Fibroblast of lung (primary cell): ENCODE measurements around the gene GALNT18. TPM values are rescaled to one million over a fixed set of nuclear protein-coding genes. Genes with fewer than 3 reads are reported as not detected.

Source experiments
- DNase-seq, 2 donors: peaks; one replicate each; pipeline versions ENCODE4 v3.0.0 to v3.0.0-alpha.2; 2010; ENCODE audit warnings: low read depth in 2 of 2
- H2AFZ ChIP-seq: 2 replicates; pipeline ENCODE4 v1.5.1; 2012; ENCODE audit warnings: low read length, control low read depth, inconsistent platforms
- H3K27ac ChIP-seq: 2 replicates; pipeline ENCODE4 v1.5.1; 2011; ENCODE audit warnings: low read length, control low read depth; ENCODE audit not compliant: insufficient read depth
- H3K27me3 ChIP-seq: 2 replicates; pipeline ENCODE4 v1.5.1; 2011; ENCODE audit warnings: mild to moderate bottlenecking, low read length; ENCODE audit not compliant: control insufficient read depth, insufficient read depth
- H3K36me3 ChIP-seq: 2 replicates; pipeline ENCODE4 v1.5.1; 2011; ENCODE audit warnings: low read length; ENCODE audit not compliant: control insufficient read depth, insufficient read depth
- H3K4me1 ChIP-seq: 2 replicates; pipeline ENCODE4 v1.5.1; 2011; ENCODE audit warnings: low read length; ENCODE audit not compliant: control insufficient read depth, insufficient read depth; ENCODE audit errors: extremely low read depth
- H3K4me2 ChIP-seq: 2 replicates; pipeline ENCODE4 v1.5.1; 2011; ENCODE audit warnings: low read length, control low read depth; ENCODE audit not compliant: insufficient read depth; ENCODE audit errors: extremely low read depth
- H3K4me3 ChIP-seq, 4 experiments: fragments of 200-600 bp in 1 of 4; sonication (generic) in 1 of 4; replicated peaks in 1 of 4; 2 replicates each; pipeline ENCODE4 v1.5.1; 2011 to 2016; ENCODE audit warnings: low read length in 4 of 4, low read depth in 3 of 4, mild to moderate bottlenecking in 3 of 4, control low read depth in 2 of 4, inconsistent platforms in 1 of 4, mixed read lengths in 1 of 4; ENCODE audit not compliant: insufficient read depth in 1 of 4; ENCODE audit errors: control extremely low read depth in 1 of 4
- H3K79me2 ChIP-seq: 2 replicates; pipeline ENCODE4 v1.5.1; 2012; ENCODE audit warnings: mild to moderate bottlenecking, low read length, inconsistent platforms; ENCODE audit not compliant: control insufficient read depth, insufficient read depth
- H3K9ac ChIP-seq: 2 replicates; pipeline ENCODE4 v1.5.1; 2011; ENCODE audit warnings: mild to moderate bottlenecking, low read length, control low read depth; ENCODE audit not compliant: insufficient read depth
- H3K9me3 ChIP-seq: 2 replicates; pipeline ENCODE4 v1.5.1; 2012; ENCODE audit warnings: low read depth, low read length; ENCODE audit not compliant: control insufficient read depth, insufficient read depth
- H4K20me1 ChIP-seq: 2 replicates; pipeline ENCODE4 v1.5.1; 2011; ENCODE audit warnings: low read length; ENCODE audit not compliant: control insufficient read depth, insufficient read depth; ENCODE audit errors: extremely low read depth
- CTCF ChIP-seq, 2 donors: IDR thresholded peaks in 1 of 2; conservative IDR thresholded peaks in 1 of 2; 1 replicate in 1 of 2; 2 replicates in 1 of 2; pipeline ENCODE4 v1.5.1; 2011 to 2012; ENCODE audit warnings: low read length in 2 of 2, control low read depth in 1 of 2, inconsistent platforms in 1 of 2, low read depth in 1 of 2, mild to moderate bottlenecking in 1 of 2
- EZH2 ChIP-seq: IDR thresholded peaks from 2 replicates; pipeline ENCODE4 v1.5.1; 2012; ENCODE audit warnings: low read length, control low read depth, mild to moderate bottlenecking; ENCODE audit errors: missing control alignments
- polyA plus RNA-seq, 2 donors: library from polyadenylated mRNA; depleted of rRNA in 1 of 2; stranded (reverse) in 1 of 2; unstranded in 1 of 2; fragments of >200 nt; gene quantifications; 2 replicates each; pipeline ENCODE4 v1.2.1, GENCODE V29; 2011 to 2012; ENCODE audit warnings: missing spikeins in 1 of 2
- total RNA-seq: library from RNA; depleted of rRNA; stranded (reverse); fragments of >200 nt; gene quantifications from 2 replicates; pipeline ENCODE4 v1.2.1, GENCODE V29; 2014

The GALNT18 gene
- total and polyA plus RNA-seq, 2 donors (not counting 1 experiment from before 2014, with no cell fraction given) = 0.50 to 19.3 TPM

- H4K20me1 ChIP-seq = no peaks in the 10 kb centered on the region
- TF ChIP-seq EZH2 (no peak), CTCF (conservative IDR thresholded peaks at IDR 0.05 in 1 of 2, IDR thresholded peaks at IDR 0.05 in 1 of 2; ENCODE audit: low read depth in 1 of 2, low read length in 2 of 2) (no peak)
- no peaks in the 10 kb centered on the region for H3K9me3 ChIP-seq
- no peak overlapping the region for H3K9ac ChIP-seq
- H3K4me3 ChIP-seq = no peak overlapping the region
- H3K4me1 ChIP-seq = no peaks in the 10 kb centered on the region
- H3K79me2 ChIP-seq = no peaks in the 10 kb centered on the region
- DNase-seq = no peak
- no peaks in the 10 kb centered on the region for H3K36me3 ChIP-seq
- no peak overlapping the region for H3K27ac ChIP-seq
- no peak overlapping the region for H2AFZ ChIP-seq
- H3K27me3 ChIP-seq = peaks cover 2% of the 10 kb centered on the region
- no peak overlapping the region for H3K4me2 ChIP-seq
Observed at GRCh38 chr11:11304550-11304949, 317.3 kb downstream of the GALNT18 start.

GRCh38 chr11:11302565-11302964, 319.2 kb downstream of the GALNT18 start:
- Histone ChIP-seq H3K9ac (no peak overlapping the region), H3K4me3 (no peak overlapping the region)
- DNase-seq = no peak

GRCh38 chr11:11301212-11301611, 320.6 kb downstream of the GALNT18 start:
- H2AFZ ChIP-seq = no peak overlapping the region
- no peaks in the 10 kb centered on the region for H4K20me1 ChIP-seq
- no peak for DNase-seq
- no peak overlapping the region for H3K27ac ChIP-seq
- H3K4me3 ChIP-seq = no peak overlapping the region
- TF ChIP-seq EZH2 (no peak), CTCF (conservative IDR thresholded peaks at IDR 0.05 in 1 of 2, IDR thresholded peaks at IDR 0.05 in 1 of 2; ENCODE audit: low read depth in 1 of 2, low read length in 2 of 2) (no peak)
- H3K4me1 ChIP-seq = no peaks in the 10 kb centered on the region
- no peak overlapping the region for H3K4me2 ChIP-seq
- no peaks in the 10 kb centered on the region for H3K79me2 ChIP-seq
- no peaks in the 10 kb centered on the region for H3K27me3 ChIP-seq
- no peaks in the 10 kb centered on the region for H3K36me3 ChIP-seq
- H3K9me3 ChIP-seq = no peaks in the 10 kb centered on the region
- H3K9ac ChIP-seq = no peak overlapping the region

More at GRCh38 chr11:11302565-11302964, 319.2 kb downstream of the GALNT18 start:
- Histone ChIP-seq H3K4me2 (no peak overlapping the region), H3K79me2 (no peaks in the 10 kb centered on the region), H3K27ac (no peak overlapping the region), H3K4me1 (no peaks in the 10 kb centered on the region), H4K20me1 (no peaks in the 10 kb centered on the region), H2AFZ (no peak overlapping the region), H3K9me3 (no peaks in the 10 kb centered on the region), H3K36me3 (no peaks in the 10 kb centered on the region), H3K27me3 (no peaks in the 10 kb centered on the region)
- no peak for TF ChIP-seq CTCF (conservative IDR thresholded peaks at IDR 0.05 in 1 of 2, IDR thresholded peaks at IDR 0.05 in 1 of 2; ENCODE audit: low read depth in 1 of 2, low read length in 2 of 2)
- TF ChIP-seq EZH2 = no peak
